WTC11 (cell line): ENCODE measurements around the gene RPL31. TPM values are rescaled to one million over a fixed set of nuclear protein-coding genes. Genes with fewer than 3 reads are reported as not detected.

Experiments used
- ATAC-seq: fragments of 200-7000 bp; cut with Tn5 transposase; 2 replicates; pipeline ENCODE4 v1.10.0; 2021; ENCODE audit warnings: mild to moderate bottlenecking, moderate library complexity
- CTCF ChIA-PET: fragments of 300-600 bp; sonication (Branson Sonifier 250); formaldehyde crosslinking; loops from one replicate; lab custom pipeline; 2021; ENCODE audit warnings: antibody characterized with exemption; lab: Charles Lee
- POLR2A ChIA-PET: fragments of 350-600 bp; sonication (Branson Sonifier 250); formaldehyde crosslinking; loops from one replicate; lab custom pipeline; 2021; ENCODE audit warnings: antibody characterized with exemption; lab: Charles Lee
- DNase-seq: peaks from one replicate; pipeline ENCODE4 v3.0.0; 2021; ENCODE audit warnings: low spot score
- H3K27ac Mint-ChIP-seq: 2 replicates; pipeline ENCODE4 v1.8.0; 2021; ENCODE audit warnings: mixed read lengths
- H3K27me3 Mint-ChIP-seq: 2 replicates; pipeline ENCODE4 v1.8.0; 2021; ENCODE audit warnings: low read depth, mild to moderate bottlenecking, moderate library complexity, mixed read lengths
- H3K36me3 Mint-ChIP-seq: 2 replicates; pipeline ENCODE4 v1.8.0; 2021; ENCODE audit warnings: mixed read lengths
- H3K4me1 Mint-ChIP-seq: 2 replicates; pipeline ENCODE4 v1.8.0; 2022; ENCODE audit warnings: mixed read lengths
- H3K4me3 Mint-ChIP-seq: 2 replicates; pipeline ENCODE4 v1.8.0; 2021; ENCODE audit warnings: mild to moderate bottlenecking, moderate library complexity, mixed read lengths
- H3K9me3 Mint-ChIP-seq: 2 replicates; pipeline ENCODE4 v1.8.0; 2021; ENCODE audit warnings: mixed read lengths
- CREB1 ChIP-seq: sonication (generic); formaldehyde crosslinking; IDR thresholded peaks from 2 replicates; pipeline ENCODE4 v1.8.0; 2023; ENCODE audit warnings: mild to moderate bottlenecking, missing genetic modification reagents
- CTCF ChIP-seq: fragments of 200-600 bp; IDR thresholded peaks from 2 replicates; pipeline ENCODE4 v1.8.0; 2022; ENCODE audit warnings: antibody characterized with exemption
- E2F1 ChIP-seq: sonication (generic); formaldehyde crosslinking; IDR thresholded peaks from 2 replicates; pipeline ENCODE4 v1.8.0; 2022; ENCODE audit warnings: mild to moderate bottlenecking, missing genetic modification reagents
- FOXJ3 ChIP-seq: sonication (generic); formaldehyde crosslinking; IDR thresholded peaks from 2 replicates; pipeline ENCODE4 v1.9.0; 2021; ENCODE audit warnings: missing genetic modification reagents, mild to moderate bottlenecking, borderline replicate concordance
- FOXP4 ChIP-seq: sonication (generic); formaldehyde crosslinking; IDR thresholded peaks from 2 replicates; pipeline ENCODE4 v1.8.0; 2022; ENCODE audit warnings: mild to moderate bottlenecking, missing genetic modification reagents
- GRHL2 ChIP-seq: fragments of 250-450 bp; sonication (Bioruptor Pico); IDR thresholded peaks from 2 replicates; pipeline ENCODE4 v1.8.0; 2022; ENCODE audit warnings: mild to moderate bottlenecking, moderate library complexity; ENCODE audit not compliant: insufficient replicate concordance, severe bottlenecking
- JUN ChIP-seq: sonication (generic); formaldehyde crosslinking; IDR thresholded peaks from 2 replicates; pipeline ENCODE4 v1.8.0; 2023; ENCODE audit warnings: mild to moderate bottlenecking, missing genetic modification reagents
- MAX ChIP-seq: sonication (generic); formaldehyde crosslinking; IDR thresholded peaks from 2 replicates; pipeline ENCODE4 v1.8.0; 2022; ENCODE audit warnings: mild to moderate bottlenecking, missing genetic modification reagents
- MLX ChIP-seq: sonication (generic); formaldehyde crosslinking; IDR thresholded peaks from 2 replicates; pipeline ENCODE4 v1.8.1; 2023; ENCODE audit warnings: mild to moderate bottlenecking, missing genetic modification reagents, moderate library complexity
- NR1H2 ChIP-seq: sonication (generic); formaldehyde crosslinking; IDR thresholded peaks from 2 replicates; pipeline ENCODE4 v1.9.0; 2021; ENCODE audit warnings: mild to moderate bottlenecking, moderate library complexity, missing genetic modification reagents
- NR2C2 ChIP-seq: sonication (generic); formaldehyde crosslinking; IDR thresholded peaks from 2 replicates; pipeline ENCODE4 v1.8.0; 2022; ENCODE audit warnings: mild to moderate bottlenecking, missing genetic modification reagents
- OVOL2 ChIP-seq: fragments of 250-450 bp; sonication (Bioruptor Pico); IDR thresholded peaks from 2 replicates; pipeline ENCODE4 v1.9.0; 2021; ENCODE audit warnings: mild to moderate bottlenecking, borderline replicate concordance
- PREB ChIP-seq: sonication (generic); formaldehyde crosslinking; IDR thresholded peaks from 2 replicates; pipeline ENCODE4 v1.8.1; 2022; ENCODE audit warnings: mild to moderate bottlenecking, missing genetic modification reagents, moderate library complexity, borderline replicate concordance
- ZBTB43 ChIP-seq: sonication (generic); formaldehyde crosslinking; IDR thresholded peaks from 2 replicates; pipeline ENCODE4 v1.8.1; 2023; ENCODE audit warnings: mild to moderate bottlenecking, missing genetic modification reagents
- ZNF281 ChIP-seq: sonication (generic); formaldehyde crosslinking; IDR thresholded peaks from 2 replicates; pipeline ENCODE4 v1.8.0; 2023; ENCODE audit warnings: mild to moderate bottlenecking, missing genetic modification reagents
- ZNF317 ChIP-seq: sonication (generic); formaldehyde crosslinking; IDR thresholded peaks from 2 replicates; pipeline ENCODE4 v1.8.1; 2023; ENCODE audit warnings: low read depth, mild to moderate bottlenecking, moderate library complexity, missing genetic modification reagents, borderline replicate concordance
- total RNA-seq: library from RNA; stranded (reverse); gene quantifications from 3 replicates; pipeline ENCODE4 v1.2.3, GENCODE V29; 2021

Gene RPL31
- total RNA-seq, 1 experiment from 2014 or later, result 1,590 TPM

- H3K4me3 Mint-ChIP-seq, result no peak overlapping the region
- no peaks in the 10 kb centered on the region for H3K9me3 Mint-ChIP-seq
- H3K4me1 Mint-ChIP-seq, result peaks cover 25% of the 10 kb centered on the region
- peak overlapping the region; percentile 48; the same call in 1 of the 2 replicates for H3K27ac Mint-ChIP-seq
- no peaks in the 10 kb centered on the region for H3K36me3 Mint-ChIP-seq
- ATAC-seq (no peak), DNase-seq (no peak)
- CTCF ChIA-PET, result no interaction called here
- no peak for TF ChIP-seq JUN (CRISPR knock-in tag)
- no peak for TF ChIP-seq ZNF281
- no peak for TF ChIP-seq FOXJ3
- no peak for TF ChIP-seq PREB (CRISPR knock-in tag)
- TF ChIP-seq MLX, result no peak
- TF ChIP-seq ZBTB43, result no peak
- TF ChIP-seq NR2C2, result no peak
- no peak for TF ChIP-seq NR1H2 (CRISPR knock-in tag)
- TF ChIP-seq CREB1 (CRISPR knock-in tag), result no peak
- TF ChIP-seq E2F1 (CRISPR knock-in tag), result no peak
- TF ChIP-seq CTCF, result no peak
- TF ChIP-seq ZNF317 (CRISPR knock-in tag), result no peak
- TF ChIP-seq GRHL2 (CRISPR knock-in tag), result no peak
- no peak for TF ChIP-seq FOXP4
- no peak for TF ChIP-seq OVOL2 (CRISPR knock-in tag)
- no peak for TF ChIP-seq MAX
- POLR2A ChIA-PET, result no interaction called here
- no peaks in the 10 kb centered on the region for H3K27me3 Mint-ChIP-seq
Measured at GRCh38 chr2:100981011-100981410, 21.1 kb upstream of the RPL31 start.
